H1 (cell line): ENCODE measurements around the gene SCD. TPM values are rescaled to one million over a fixed set of nuclear protein-coding genes. Genes with fewer than 3 reads are reported as not detected.

Experiments
- CHD7 ChIP-seq: fragments of 300-600 bp; sonication (generic); IDR thresholded peaks from 2 replicates; pipeline ENCODE4 v1.7.1; 2012; ENCODE audit warnings: low read length, moderate library complexity, mild to moderate bottlenecking, inconsistent platforms; ENCODE audit not compliant: insufficient replicate concordance
- RFX5 ChIP-seq: IDR thresholded peaks from 2 replicates; pipeline ENCODE4 v1.6.1; 2011; ENCODE audit warnings: low read depth, low read length, improper control_type of control experiment, borderline replicate concordance
- polyA plus RNA-seq, 7 experiments: library from polyadenylated mRNA; depleted of rRNA in 3 of 7; stranded (reverse) in 5 of 7; unstranded in 2 of 7; fragments of >200 nt in 5 of 7; fragments of 200-250 nt in 2 of 7; gene quantifications; 1 replicate in 5 of 7; 2 replicates in 1 of 7; 4 replicates in 1 of 7; pipeline versions ENCODE4 v1.2.1 to v1.2.3, GENCODE V29; 2011 to 2013; ENCODE audit warnings: missing spikeins in 2 of 7, mixed read lengths in 2 of 7
- total RNA-seq: library from RNA; stranded (reverse); fragmentation: NEBNext Ultra II Directional; extraction: Animal tissue kit (Norgen Biotek cat#: 25700); gene quantifications from 2 replicates; pipeline ENCODE4 v1.2.1, GENCODE V29; 2021

The SCD gene
- total and polyA plus RNA-seq, 2 of the 8 experiments (the other 6 are each of a cell fraction or from before 2014, with no cell fraction given): 397 to 621 TPM

DNA sequence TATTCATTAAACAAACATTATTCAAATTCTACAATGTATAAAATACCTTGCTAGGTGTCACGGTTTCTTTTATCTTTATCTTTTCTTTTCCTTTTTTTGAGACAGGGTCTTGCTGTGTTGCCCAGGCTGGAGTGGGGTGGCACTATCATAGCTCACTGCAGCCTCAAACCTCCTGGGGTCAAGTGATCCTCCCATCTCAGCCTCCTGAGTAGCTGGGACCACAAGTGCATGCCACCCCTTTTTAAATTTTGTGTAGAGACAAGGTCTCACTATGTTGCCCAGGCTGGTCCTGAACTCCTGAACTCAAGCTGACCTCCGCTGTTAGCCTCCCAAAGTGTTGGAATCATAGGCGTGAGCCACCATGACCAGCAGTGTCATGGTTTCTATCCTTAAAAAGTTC, 42.6 kb upstream of the SCD start (continued):
- no peak for TF ChIP-seq CHD7
- TF ChIP-seq RFX5: no peak
